ENCODE data around the gene PTPRN2.

PTPRN2 gene

GRCh38 chr7:157653827-157654207 lies 933.8 kb downstream of the PTPRN2 start:
- no peak overlapping the region for H3K4me3 ChIP-seq (ENCODE audit: low read depth, low read length)
- no peak for TF ChIP-seq CTCF (IDR thresholded peaks at IDR 0.05; ENCODE audit: borderline replicate concordance, insufficient read depth, low read depth, low read length)

- no peak overlapping the region for H3K4me3 ChIP-seq (ENCODE audit: low read depth, low read length)
- no peak for TF ChIP-seq CTCF (IDR thresholded peaks at IDR 0.05; ENCODE audit: borderline replicate concordance, insufficient read depth, low read depth, low read length)
These were observed 934.4 kb downstream of the PTPRN2 start for GRCh38 chr7:157652954-157653826.

- H3K4me3 ChIP-seq (ENCODE audit: low read depth, low read length) = no peak overlapping the region
- no peak for TF ChIP-seq CTCF (IDR thresholded peaks at IDR 0.05; ENCODE audit: borderline replicate concordance, insufficient read depth, low read depth, low read length)
These were observed 935.3 kb downstream of the PTPRN2 start for GRCh38 chr7:157652161-157652953.

- H3K4me3 ChIP-seq (ENCODE audit: low read depth, low read length) = no peak overlapping the region
- no peak for TF ChIP-seq CTCF (IDR thresholded peaks at IDR 0.05; ENCODE audit: borderline replicate concordance, insufficient read depth, low read depth, low read length)
These were observed 936.1 kb downstream of the PTPRN2 start for GRCh38 chr7:157651366-157652160.

GRCh38 chr7:157650801-157651200 lies 936.8 kb downstream of the PTPRN2 start:
- no peak for TF ChIP-seq CTCF (IDR thresholded peaks at IDR 0.05; ENCODE audit: borderline replicate concordance, insufficient read depth, low read depth, low read length)
- H3K4me3 ChIP-seq (ENCODE audit: low read depth, low read length) = no peak overlapping the region

- no peak overlapping the region for H3K4me3 ChIP-seq (ENCODE audit: low read depth, low read length)
- TF ChIP-seq CTCF (IDR thresholded peaks at IDR 0.05; ENCODE audit: borderline replicate concordance, insufficient read depth, low read depth, low read length) = no peak
These were observed 937.4 kb downstream of the PTPRN2 start for GRCh38 chr7:157650131-157650631.
